Osteoblast (primary cell): ENCODE measurements around the gene SYNDIG1L. TPM values are rescaled to one million over a fixed set of nuclear protein-coding genes. Genes with fewer than 3 reads are reported as not detected.

ENCODE experiments used
- DNase-seq: peaks from one replicate; pipeline ENCODE4 v3.0.0; 2011; ENCODE audit warnings: low spot score, mixed read lengths; ENCODE audit not compliant: insufficient read length; ENCODE audit errors: missing footprints
- H2AFZ ChIP-seq: 2 replicates; pipeline ENCODE4 v1.6.0; 2011; ENCODE audit warnings: mild to moderate bottlenecking, low read length
- H3K27ac ChIP-seq: 2 replicates; pipeline ENCODE4 v1.5.1; 2011; ENCODE audit warnings: mild to moderate bottlenecking, low read depth, low read length, moderate library complexity
- H3K27me3 ChIP-seq: 2 replicates; pipeline ENCODE4 v1.6.0; 2012; ENCODE audit warnings: mild to moderate bottlenecking, control low read depth, inconsistent platforms, low read length, moderate library complexity; ENCODE audit not compliant: insufficient read depth
- H3K36me3 ChIP-seq: 2 replicates; pipeline ENCODE4 v1.5.1; 2011; ENCODE audit warnings: mild to moderate bottlenecking, low read length, control low read depth, moderate library complexity; ENCODE audit not compliant: insufficient read depth
- H3K4me1 ChIP-seq: 2 replicates; pipeline ENCODE4 v1.5.1; 2011; ENCODE audit warnings: mild to moderate bottlenecking, low read length, control low read depth, moderate library complexity; ENCODE audit not compliant: insufficient read depth
- H3K4me2 ChIP-seq: 2 replicates; pipeline ENCODE4 v1.6.0; 2011; ENCODE audit warnings: mild to moderate bottlenecking, low read length; ENCODE audit not compliant: insufficient read depth
- H3K4me3 ChIP-seq: fragments of 200-600 bp; sonication (generic); 3 replicates; pipeline ENCODE4 v1.5.1; 2012; ENCODE audit warnings: mild to moderate bottlenecking, low read length, inconsistent platforms; ENCODE audit not compliant: insufficient read depth
- H3K79me2 ChIP-seq: 2 replicates; pipeline ENCODE4 v1.6.0; 2012; ENCODE audit warnings: mild to moderate bottlenecking, low read length, control low read depth, inconsistent platforms; ENCODE audit not compliant: insufficient read depth
- H3K9me3 ChIP-seq: 2 replicates; pipeline ENCODE4 v1.5.1; 2011; ENCODE audit warnings: low read depth, low read length, control low read depth
- H4K20me1 ChIP-seq: 2 replicates; pipeline ENCODE4 v1.6.0; 2012; ENCODE audit warnings: mild to moderate bottlenecking, low read length, control low read depth; ENCODE audit not compliant: insufficient read depth
- CTCF ChIP-seq: IDR thresholded peaks from 2 replicates; pipeline ENCODE4 v1.5.1; 2011; ENCODE audit warnings: mild to moderate bottlenecking, low read depth, low read length, moderate library complexity; ENCODE audit errors: extremely low read depth
- total RNA-seq: library from RNA; depleted of rRNA; stranded (reverse); fragments of >200 nt; gene quantifications from 2 replicates; pipeline ENCODE4 v1.2.3, GENCODE V29; 2012

Gene SYNDIG1L
- total RNA-seq, 1 donor, result not detected

- Histone ChIP-seq H2AFZ (no peak overlapping the region), H3K4me3 (no peak overlapping the region), H3K27me3 (peaks cover 29% of the 10 kb centered on the region), H3K36me3 (no peaks in the 10 kb centered on the region), H4K20me1 (no peaks in the 10 kb centered on the region), H3K79me2 (no peaks in the 10 kb centered on the region), H3K27ac (no peak overlapping the region), H3K4me2 (no peak overlapping the region), H3K4me1 (no peaks in the 10 kb centered on the region), H3K9me3 (no peaks in the 10 kb centered on the region)
- no peak for TF ChIP-seq CTCF
- no peak for DNase-seq
These were observed 14.3 kb downstream of the SYNDIG1L start for GRCh38 chr14:74411671-74412070.

GRCh38 chr14:74409441-74409840, 16.6 kb downstream of the SYNDIG1L start:
- Histone ChIP-seq H3K4me1 (no peaks in the 10 kb centered on the region), H3K27me3 (peaks cover 19% of the 10 kb centered on the region), H3K27ac (no peak overlapping the region)

DNA sequence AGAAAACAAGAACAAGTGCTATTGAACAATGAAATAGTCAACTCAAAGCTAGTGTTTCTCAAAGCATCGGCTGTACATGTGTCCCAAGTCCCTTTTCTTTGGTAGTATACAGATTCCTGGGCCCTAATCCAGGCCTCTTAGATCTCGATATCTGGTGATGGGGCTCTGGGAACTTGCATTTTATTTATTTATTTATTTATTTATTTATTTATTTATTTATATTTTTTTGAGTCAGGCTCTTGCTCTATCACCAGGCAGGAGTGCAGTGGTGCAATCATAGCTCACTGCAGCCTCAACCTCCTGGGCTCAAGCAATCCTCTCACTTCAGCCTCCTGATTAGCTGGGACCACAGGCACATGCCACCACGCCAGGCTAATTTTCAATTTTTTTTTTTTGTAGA, 17.1 kb downstream of the SYNDIG1L start:
- H3K79me2 ChIP-seq, result no peaks in the 10 kb centered on the region
- no peak overlapping the region for H3K4me3 ChIP-seq
- no peaks in the 10 kb centered on the region for H4K20me1 ChIP-seq
- H3K4me1 ChIP-seq, result no peaks in the 10 kb centered on the region
- DNase-seq, result no peak
- no peaks in the 10 kb centered on the region for H3K36me3 ChIP-seq
- peaks cover 14% of the 10 kb centered on the region for H3K27me3 ChIP-seq
- H3K27ac ChIP-seq, result no peak overlapping the region
- H3K4me2 ChIP-seq, result no peak overlapping the region
- H3K9me3 ChIP-seq, result no peaks in the 10 kb centered on the region
- no peak overlapping the region for H2AFZ ChIP-seq
- TF ChIP-seq CTCF, result no peak

More at GRCh38 chr14:74409441-74409840, 16.6 kb downstream of the SYNDIG1L start:
- Histone ChIP-seq H3K36me3 (no peaks in the 10 kb centered on the region), H3K9me3 (no peaks in the 10 kb centered on the region), H3K4me3 (no peak overlapping the region), H3K79me2 (no peaks in the 10 kb centered on the region), H4K20me1 (no peaks in the 10 kb centered on the region), H2AFZ (no peak overlapping the region), H3K4me2 (no peak overlapping the region)
- no peak for TF ChIP-seq CTCF
- no peak for DNase-seq

DNA sequence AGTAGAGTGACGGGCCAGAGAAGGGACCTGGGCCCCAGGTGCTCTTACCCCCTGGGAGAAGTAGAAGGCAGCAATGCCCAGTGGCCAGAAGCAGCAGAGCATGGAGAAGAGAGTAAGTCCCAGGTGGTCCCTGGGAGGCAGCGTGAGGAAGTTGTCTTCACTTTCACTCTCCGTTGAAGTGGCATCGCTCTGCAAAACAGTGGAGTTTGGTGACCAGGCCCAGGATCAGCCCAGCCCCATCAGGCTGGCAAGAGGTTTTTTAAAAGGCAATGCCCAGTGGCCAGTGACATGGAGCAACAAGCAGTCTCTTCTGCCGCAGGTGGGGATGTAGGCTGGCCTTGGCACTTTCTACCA, 18.2 kb downstream of the SYNDIG1L start:
- Histone ChIP-seq H3K4me1 (no peaks in the 10 kb centered on the region), H3K4me2 (no peak overlapping the region), H3K36me3 (no peaks in the 10 kb centered on the region), H3K9me3 (no peaks in the 10 kb centered on the region), H3K27ac (no peak overlapping the region), H3K79me2 (no peaks in the 10 kb centered on the region), H4K20me1 (no peaks in the 10 kb centered on the region), H3K27me3 (peaks cover 7% of the 10 kb centered on the region), H3K4me3 (no peak overlapping the region), H2AFZ (no peak overlapping the region)
- no peak for TF ChIP-seq CTCF
- no peak for DNase-seq
